Measurements from ENCODE around the gene PGRMC2.
"Not testable (repeated sequence)": the region's sequence is repeated elsewhere in the genome, so short reads cannot be mapped to it uniquely, and the experiment has no call there.

The PGRMC2 gene

DNA sequence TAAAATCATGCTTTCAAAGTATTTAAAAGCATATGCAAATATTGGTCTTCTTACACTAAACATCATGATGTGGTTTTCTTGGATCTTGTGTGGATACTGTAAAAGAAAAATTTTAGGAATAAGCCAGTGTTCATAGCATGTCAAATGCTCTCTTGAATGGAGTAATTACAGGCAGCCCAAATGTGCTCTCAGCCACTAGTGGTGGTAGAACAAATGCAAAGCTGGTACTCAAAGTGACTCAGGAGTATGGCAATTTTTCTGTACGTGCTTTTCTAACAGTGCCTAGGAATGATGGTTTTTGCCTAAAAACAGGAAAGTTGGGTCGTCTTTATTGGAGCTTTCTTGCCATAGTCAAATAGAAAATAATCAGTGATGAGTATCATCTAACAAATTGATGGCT lies 19.9 kb downstream of the PGRMC2 start:
- no peak for DNase-seq (ENCODE audit: low read depth in 2 of 2)

DNA sequence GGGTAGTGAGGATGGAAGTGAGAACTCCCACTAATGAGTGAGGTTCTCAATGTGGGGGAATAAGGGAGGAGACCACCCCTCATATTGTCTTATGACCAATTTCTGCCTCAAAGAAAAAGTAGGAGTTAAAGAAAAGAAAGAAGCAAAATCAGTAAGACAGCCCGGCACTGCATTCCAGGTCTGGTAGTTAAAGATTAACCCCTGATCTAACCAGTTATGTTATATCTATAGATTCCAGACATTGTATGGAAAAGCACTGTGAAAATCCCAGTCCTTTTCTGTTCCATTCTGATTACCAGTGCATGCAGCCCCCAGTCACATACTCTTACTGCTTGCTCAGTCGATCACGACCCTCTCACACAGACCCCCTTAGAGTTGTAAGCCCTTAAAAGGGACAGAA lies 20.4 kb downstream of the PGRMC2 start:
- DNase-seq (ENCODE audit: low read depth in 2 of 2) = not testable (repeated sequence)

DNA sequence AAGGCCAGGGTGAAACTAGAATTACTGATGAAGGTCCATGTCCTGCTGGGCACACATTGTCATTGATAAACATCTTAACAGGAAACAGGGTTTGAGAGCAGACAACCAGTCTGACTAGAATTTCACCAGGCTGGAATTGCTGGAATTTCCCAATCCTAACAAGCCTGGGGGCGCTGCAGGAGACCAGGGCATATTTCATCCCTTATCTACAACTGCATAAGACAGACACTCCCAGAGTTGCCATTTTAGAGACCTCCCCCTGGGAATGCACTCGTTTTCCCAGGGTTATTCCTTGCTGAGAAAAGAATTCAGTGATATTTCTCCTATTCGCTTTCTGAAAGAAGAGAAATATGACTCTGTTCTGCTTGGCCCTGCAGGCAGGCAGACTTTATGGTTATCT lies 22.1 kb downstream of the PGRMC2 start:
- not testable (repeated sequence) for DNase-seq (ENCODE audit: low read depth in 2 of 2)

DNA sequence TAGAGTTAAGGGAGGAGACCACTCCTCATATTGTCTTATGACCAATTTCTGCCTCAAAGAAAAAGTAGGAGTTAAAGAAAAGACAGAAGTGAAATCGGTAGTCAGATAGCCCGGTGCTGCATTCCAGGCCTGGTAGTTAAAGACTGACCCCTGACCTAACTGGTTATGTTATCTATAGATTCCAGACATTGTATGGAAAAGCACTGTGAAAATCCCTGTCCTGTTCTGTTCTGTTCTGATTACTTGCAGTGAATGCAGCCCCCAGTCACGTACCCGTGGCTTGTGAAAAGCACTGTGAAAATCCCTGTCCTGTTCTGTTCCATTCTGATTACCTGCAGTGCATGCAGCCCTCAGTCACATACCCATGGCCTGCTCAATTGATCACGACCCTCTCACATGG lies 27.7 kb downstream of the PGRMC2 start:
- not testable (repeated sequence) for DNase-seq (ENCODE audit: low read depth in 2 of 2)

DNA sequence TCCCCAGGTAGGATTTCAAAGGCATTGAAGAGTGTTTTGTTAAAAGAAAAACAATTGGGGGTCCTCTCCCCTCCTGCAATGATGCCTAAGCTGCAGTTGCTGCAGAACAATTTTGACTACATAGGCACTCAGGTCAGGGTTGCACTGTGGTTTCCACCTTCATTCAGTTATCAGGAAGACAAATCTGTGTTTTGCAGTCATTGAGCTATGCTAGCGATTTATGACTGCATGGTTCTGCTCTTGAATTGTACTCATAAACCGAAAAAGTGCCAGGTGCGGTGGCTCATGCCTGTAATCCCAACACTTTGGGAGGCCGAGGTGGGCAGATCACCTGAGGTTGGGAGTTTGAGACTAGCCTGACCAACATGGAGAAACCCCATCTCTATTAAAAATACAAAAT lies 29.4 kb downstream of the PGRMC2 start:
- DNase-seq (ENCODE audit: low read depth in 2 of 2) = not testable (repeated sequence)

DNA sequence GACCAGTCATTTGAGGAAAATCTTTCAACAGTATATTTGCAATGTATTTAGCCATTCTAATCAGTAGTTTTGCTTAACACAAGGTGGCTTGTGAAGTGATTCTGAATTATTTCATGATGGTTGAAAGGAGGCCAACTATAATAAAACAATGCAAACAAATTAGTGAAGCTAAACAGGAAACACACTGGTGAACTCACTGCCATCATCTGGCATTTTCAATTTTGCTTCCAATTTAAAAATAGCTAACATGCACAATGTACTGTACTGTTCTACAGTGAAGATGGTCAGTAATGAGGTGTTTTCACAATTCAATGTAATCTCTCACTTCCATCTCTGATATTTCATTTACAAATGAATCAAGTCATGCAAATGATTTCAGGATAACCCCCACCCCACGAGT lies 31.1 kb downstream of the PGRMC2 start:
- DNase-seq (ENCODE audit: low read depth in 2 of 2) = no peak

DNA sequence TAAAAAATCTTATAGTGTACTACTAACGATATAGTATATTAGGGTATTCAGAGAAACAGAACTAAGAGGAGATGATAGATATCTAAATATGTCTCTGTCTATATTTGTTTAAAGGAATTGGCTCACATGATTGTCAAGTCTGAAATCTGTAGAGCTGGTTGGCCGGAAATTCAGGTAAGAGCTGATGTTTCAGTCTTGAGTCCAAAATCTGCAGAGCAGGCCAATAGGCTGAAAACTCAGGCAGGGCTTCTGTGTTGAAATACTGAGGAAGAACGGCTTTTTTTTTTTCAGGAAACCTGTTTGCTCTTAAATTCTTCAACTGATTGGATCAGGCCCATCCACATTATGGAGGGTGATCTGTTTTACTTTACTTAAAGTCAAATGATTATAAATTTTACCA lies 31.7 kb downstream of the PGRMC2 start:
- no peak for DNase-seq (ENCODE audit: low read depth in 2 of 2)

DNA sequence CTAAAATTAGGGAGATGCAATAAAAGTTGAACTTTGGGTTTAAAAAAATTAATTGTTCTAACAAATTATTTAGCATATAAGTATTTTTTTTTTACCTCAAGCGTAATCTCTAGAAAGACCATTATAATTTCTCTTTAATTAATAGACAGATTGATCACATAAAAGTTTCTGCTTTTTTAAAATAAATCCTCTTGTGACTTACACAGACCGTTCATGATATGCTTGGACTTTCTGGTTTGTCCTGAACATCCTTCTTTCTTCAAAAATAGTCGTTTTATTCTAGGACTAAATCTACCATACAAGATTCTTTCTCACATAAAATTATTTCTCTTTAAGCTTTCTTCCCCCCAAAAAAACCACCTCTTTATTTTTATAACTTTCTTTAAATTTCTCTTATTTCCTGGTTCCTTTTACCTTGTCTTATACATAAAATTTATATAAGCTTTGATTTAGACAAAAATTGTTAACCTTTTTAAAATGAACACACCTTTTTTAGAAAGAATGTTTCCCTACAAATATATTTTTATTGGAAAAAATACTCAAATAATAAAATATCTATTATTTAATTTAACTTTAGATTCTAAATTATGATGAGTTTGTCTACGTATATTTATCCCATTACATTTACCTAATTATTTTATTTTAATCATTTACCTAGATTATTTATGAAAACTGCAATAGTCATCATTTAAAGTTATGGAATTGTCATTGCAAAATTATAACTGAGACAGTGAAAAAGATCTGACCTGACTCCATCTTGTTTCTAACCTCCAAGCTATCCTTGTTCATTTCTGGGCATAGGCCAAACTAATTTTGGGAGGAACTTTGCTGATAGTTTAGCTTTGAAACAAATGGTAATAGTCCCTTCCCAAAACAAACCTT lies 37.6 kb downstream of the PGRMC2 start:
- no peak for DNase-seq (ENCODE audit: low read depth in 2 of 2)

DNA sequence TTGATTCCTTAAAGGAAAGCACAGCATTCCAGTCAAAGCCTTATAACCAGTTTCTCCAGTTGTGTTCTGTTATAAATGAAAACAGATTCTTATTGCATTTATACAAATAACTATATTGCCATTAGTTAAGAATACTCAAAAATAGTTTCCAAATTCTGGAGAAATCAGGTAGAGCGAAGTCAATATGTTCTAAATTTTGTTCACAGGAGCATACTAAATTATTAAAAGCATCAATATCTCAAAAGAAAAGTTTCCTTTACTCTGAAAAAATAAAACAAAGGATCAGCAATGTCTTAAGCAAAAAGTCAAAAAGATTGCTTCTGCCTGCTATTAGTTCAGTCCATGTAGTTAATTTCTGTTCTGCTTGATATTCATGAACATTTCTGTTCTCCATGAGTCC lies 39.7 kb downstream of the PGRMC2 start:
- DNase-seq (ENCODE audit: low read depth in 2 of 2) = no peak

DNA sequence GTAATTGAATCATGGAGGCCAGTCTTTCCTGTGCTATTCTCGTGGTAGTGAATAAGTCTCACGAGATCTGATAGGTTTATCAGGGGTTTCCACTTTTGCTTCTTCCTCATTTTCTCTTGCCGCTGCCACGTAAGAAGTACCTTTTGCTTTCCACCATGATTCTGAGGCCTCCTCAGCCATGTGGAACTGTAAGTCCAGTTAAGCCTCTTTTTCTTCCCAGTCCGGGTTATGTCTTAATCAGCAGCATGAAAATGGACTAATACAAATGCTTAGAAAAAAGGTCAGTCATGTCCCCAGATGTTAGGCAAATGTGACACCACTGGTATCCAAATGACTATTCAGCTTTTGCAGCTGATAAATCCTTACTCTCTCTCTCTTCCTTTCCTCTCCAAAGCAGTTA lies 42.2 kb downstream of the PGRMC2 start:
- not testable (repeated sequence) for DNase-seq (ENCODE audit: low read depth in 2 of 2)

DNA sequence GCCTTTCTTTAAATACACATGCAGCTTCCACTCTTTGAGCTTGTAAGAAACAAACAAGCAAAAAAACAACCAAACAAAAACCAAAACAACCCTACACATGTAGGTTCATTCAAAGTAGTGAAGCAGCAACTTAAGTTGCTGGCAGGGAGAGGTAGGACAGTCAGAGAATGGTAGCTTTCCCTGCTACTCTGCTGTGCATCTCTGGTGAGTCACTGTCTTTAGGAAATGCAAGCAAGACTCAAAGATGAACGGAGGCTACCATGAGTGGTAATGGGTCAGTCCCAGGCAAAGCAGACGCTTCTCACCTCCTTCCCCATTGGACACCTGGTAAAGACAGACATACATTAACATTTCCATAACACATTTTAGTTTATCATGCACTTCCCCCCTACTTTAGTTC lies 43.2 kb downstream of the PGRMC2 start:
- no peak for DNase-seq (ENCODE audit: low read depth in 2 of 2)

DNA sequence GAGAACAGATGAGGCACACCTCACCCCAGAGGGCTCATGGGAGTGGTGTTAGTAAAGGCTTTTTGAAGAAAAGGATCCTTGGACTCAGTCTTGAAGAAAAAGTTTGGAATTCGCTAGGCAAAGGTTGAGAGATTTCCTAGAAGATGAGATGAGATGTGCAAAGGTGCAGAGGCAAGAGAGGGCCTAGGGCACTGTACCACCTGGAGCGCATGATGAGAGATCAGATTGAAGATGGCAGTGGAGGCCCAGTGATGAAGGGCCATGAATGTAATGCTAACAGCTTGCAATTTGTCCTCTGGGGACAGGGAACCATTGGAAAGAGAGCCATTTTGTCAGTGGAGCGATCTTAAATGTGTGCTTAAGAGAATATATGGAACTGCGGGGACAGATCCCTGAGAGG lies 45.0 kb downstream of the PGRMC2 start:
- no peak for DNase-seq (ENCODE audit: low read depth in 2 of 2)

DNA sequence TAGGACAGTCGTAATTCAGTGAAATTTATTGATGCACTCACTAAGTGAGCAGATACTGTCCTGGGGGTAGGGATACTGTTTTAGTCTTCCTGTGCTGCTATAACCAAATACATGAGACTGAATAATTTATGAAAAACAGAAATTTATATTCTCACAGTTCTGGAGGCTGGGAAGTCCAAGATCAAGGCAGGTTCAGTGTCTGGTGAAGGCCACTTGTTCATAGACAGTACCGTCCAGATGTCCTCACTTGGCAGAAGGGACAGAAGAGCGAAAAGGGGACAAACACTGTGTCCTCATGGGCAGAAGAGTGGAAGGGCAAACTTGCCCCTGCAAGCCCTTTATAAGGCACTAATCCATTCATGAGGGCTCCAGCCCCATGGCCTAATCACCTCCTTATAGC lies 45.6 kb downstream of the PGRMC2 start:
- DNase-seq (ENCODE audit: low read depth in 2 of 2) = no peak

DNA sequence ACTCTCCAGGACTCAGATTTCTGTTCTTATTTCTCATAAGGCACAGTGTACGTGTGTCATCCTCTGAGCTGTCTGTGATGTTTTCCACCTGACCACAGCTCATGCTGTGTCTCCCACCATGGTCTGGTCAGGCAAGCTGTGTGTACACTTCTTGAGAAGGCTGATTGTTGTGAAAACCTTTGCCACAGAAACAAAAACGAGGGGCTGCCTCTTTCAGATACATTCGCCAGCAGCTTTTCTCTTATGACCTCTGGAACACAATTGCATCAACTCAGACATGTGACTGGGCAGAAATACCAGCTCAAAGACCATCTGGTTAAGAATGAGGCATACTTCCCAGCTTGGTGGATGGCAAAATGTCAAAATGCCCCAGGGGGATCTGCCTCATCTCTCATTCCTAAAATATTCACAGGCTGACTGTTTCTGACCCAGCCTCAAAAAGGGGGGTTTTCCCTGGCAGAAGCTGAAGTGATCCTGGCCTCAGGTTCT lies 46.1 kb downstream of the PGRMC2 start:
- no peak for DNase-seq (ENCODE audit: low read depth in 2 of 2)

DNA sequence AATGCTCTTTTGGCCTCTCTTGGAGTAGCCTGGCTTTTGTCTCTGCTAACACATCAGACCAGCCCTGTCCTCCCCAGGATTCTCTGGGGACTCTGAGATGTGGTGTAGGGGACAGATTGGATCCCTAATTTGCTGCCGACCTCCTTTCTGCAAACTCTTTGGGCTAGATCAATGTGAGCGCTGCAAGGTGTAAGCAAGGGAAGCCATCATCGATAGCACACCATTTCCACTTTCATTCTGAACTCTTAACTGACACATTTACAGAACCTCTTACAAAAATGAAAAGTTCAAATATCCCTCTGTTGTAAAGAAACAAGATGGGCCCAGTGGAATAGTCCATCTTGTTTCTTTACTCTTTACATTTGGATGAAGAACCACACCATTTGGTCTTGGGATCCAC lies 46.6 kb downstream of the PGRMC2 start:
- no peak for DNase-seq (ENCODE audit: low read depth in 2 of 2)

DNA sequence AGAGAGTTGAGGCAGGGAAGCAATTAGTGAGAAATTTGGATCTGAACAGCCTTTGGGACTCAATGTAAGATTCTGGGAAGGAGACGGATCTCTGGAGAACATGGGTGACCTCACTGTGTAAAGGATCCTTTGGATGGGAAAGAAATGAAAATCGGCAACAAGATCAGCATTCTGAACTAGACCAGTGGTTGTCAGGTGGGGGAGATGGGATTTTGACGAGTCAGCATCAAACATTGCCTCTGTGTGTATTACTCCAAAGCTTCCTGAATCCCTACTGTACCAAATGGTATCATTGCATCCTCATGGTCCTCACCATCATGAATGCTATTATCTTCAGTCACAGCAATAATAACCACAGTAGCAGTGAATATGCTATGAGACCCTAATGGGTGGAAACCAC lies 52.8 kb downstream of the PGRMC2 start:
- DNase-seq (ENCODE audit: low read depth in 2 of 2) = no peak

DNA sequence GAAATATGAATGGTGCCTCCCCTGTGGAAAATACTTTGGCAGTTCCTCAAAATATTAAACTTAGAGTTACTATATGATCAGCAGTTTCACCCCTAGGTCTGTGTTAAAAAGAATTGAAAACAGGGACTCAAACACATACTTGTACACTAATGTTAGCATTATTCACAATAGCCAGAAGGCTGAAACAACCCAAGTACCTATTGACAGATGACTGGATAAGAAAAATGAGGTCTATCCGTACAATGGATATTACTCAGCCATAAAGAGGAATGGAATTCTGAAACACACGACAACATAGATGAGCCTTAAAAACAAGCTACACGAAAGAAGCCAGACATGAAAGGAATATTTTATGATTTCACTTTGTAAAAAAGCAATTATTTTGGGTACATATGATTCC lies 54.9 kb downstream of the PGRMC2 start:
- DNase-seq (ENCODE audit: low read depth in 2 of 2) = no peak

DNA sequence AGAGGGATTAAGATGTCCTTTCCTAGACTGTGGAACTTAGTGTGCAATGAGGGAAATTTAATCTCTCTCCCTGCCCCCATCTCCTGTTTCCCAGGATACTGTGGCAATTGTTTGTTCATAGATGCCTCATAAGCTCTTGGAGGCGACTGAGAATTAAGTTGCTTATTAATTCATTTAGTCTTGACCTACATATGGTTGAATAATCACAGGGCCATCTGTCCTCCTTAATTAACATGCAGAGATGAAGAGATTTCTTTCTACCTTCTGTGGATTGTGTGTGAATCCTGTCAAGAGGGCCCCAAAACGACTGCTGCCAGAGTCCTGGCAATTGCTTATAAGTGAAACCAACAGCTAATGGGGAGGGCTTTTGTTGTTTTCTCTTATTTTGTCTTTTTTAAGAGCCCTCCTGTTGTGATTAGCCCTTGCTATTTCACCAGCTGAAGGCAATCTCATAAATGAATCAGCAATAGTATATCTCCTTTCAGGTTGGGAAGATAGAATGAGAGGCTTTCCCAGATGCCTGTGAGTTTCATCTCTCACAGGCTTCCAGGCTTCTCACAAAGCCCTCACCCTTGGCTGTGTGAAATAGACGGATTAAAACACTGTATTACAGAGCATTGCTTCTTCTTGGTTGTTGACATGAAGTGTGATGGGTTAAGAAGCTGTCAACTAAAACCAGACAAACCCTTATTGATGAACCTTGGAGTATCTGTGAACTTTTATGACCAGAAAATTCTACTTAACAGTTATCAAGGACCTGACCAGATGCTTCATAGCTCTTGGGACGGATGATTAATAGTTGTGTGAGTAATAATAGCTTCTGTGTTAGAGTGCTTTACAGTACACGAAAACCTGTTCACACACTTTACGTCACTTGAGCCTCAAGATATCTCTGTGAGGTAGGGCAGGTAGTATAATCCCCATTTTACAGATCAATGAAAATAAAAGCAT lies 58.5 kb downstream of the PGRMC2 start:
- DNase-seq (ENCODE audit: low read depth in 2 of 2) = no peak

DNA sequence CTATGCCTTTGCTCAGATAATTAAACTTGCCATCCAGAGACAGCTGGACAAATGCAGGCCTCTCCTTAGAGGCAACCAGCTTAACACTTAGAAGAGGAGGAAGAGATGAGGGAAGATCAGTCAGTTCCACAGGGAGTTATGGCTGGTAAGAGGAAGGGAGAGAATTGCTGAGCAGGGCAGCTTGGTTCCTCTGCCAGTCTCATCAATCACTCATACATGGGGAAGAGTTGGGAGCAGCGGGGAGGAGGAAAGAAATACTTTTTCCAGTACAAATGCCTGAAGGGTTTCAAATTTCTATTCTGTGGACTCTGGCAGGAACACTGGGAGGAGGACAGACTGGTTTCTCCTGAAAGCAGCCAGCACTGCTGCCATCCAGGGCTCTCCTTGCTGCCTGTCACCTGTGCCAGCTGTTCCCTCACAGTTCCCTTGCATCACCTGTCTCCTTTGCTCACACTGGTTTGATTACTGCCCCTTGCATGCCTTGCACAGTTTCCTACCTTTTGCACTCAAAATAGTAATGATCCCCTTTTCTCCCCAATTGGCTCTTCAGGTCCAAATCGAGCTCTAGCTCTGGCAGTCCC lies 59.5 kb downstream of the PGRMC2 start:
- DNase-seq (ENCODE audit: low read depth in 2 of 2) = no peak

DNA sequence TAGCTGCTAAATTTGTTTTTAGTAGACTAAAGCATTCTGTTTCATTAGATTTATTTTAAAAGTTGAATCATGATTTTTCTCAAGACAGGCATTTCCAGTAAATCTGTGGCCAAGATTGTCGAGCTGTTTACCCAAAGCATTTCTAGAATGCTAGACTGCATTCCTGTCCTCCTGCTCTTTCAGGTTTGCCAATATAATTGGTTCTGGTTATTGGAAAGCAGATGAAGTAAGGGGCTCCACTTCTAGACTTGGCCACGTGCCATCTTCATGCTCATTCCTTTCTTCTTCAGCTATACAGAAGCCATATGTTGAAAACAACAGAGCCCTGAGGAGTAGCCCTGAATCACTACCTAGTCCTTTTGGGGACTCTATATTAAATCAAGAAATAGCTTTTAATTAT lies 62.5 kb downstream of the PGRMC2 start:
- DNase-seq (ENCODE audit: low read depth in 2 of 2) = no peak

DNA sequence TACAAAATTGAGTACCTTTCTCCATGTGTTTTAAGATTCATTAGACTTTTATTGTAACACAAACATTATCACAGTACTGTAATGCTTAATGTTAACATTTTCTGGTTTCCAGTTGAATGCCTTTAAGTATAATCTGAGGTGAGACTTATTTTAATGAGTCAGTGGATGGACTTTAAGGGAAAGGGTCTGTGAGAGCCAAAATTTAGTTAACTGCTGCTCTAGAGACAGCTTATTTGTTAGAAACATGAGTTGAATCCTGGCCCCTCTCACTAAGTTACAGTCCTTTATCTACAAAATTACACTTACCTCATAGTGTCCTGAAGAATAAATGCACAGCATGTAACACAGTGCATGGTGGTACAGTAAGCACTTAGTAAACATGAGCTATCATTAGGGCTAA lies 66.0 kb downstream of the PGRMC2 start:
- no peak for DNase-seq (ENCODE audit: low read depth in 2 of 2)

Measured in stimulated activated CD4-positive, alpha-beta T cell treated with anti-CD3 and anti-CD28 coated beads, Interleukin-15, amount 100 ng/mL, for 48 hours (primary cell).